ENCODE measurements around the gene TANGO2.

Gene TANGO2

GRCh38 chr22:19998991-19999820 lies 21.7 kb upstream of the TANGO2 start:
- H3K4me1 ChIP-seq (ENCODE audit: insufficient read depth, insufficient read length): peaks cover 25% of the 10 kb centered on the region
- TF ChIP-seq YY1 (IDR thresholded peaks at IDR 0.05; ENCODE audit: insufficient read depth, insufficient read length): no peak
- TF ChIP-seq SUZ12 (IDR thresholded peaks at IDR 0.05; ENCODE audit: extremely low read depth, insufficient read depth, insufficient read length): no peak
- TF ChIP-seq ZNF274 (IDR thresholded peaks at IDR 0.05; ENCODE audit: low read depth, low read length): no peak
- H3K9me3 ChIP-seq (ENCODE audit: insufficient read depth, low read length): peaks cover 13% of the 10 kb centered on the region
- H3K9ac ChIP-seq (ENCODE audit: insufficient read length, low read depth): no peak overlapping the region
- H3K36me3 ChIP-seq (ENCODE audit: insufficient read depth, insufficient read length, low read length): no peaks in the 10 kb centered on the region
- H3K4me3 ChIP-seq (ENCODE audit: insufficient read length, low read depth): no peak overlapping the region
- H3K27me3 ChIP-seq (ENCODE audit: insufficient read depth, insufficient read length): no peaks in the 10 kb centered on the region
- no peak for DNase-seq (ENCODE audit: low read depth, low spot score)

- Histone ChIP-seq H3K36me3 (ENCODE audit: insufficient read depth, insufficient read length, low read length) (no peaks in the 10 kb centered on the region), H3K9me3 (ENCODE audit: insufficient read depth, low read length) (peaks cover 20% of the 10 kb centered on the region), H3K4me3 (ENCODE audit: insufficient read length, low read depth) (no peak overlapping the region), H3K9ac (ENCODE audit: insufficient read length, low read depth) (no peak overlapping the region), H3K4me1 (ENCODE audit: insufficient read depth, insufficient read length) (peaks cover 25% of the 10 kb centered on the region), H3K27me3 (ENCODE audit: insufficient read depth, insufficient read length) (no peaks in the 10 kb centered on the region)
- TF ChIP-seq SUZ12 (IDR thresholded peaks at IDR 0.05; ENCODE audit: extremely low read depth, insufficient read depth, insufficient read length): no peak
- no peak for TF ChIP-seq YY1 (IDR thresholded peaks at IDR 0.05; ENCODE audit: insufficient read depth, insufficient read length)
- TF ChIP-seq ZNF274 (IDR thresholded peaks at IDR 0.05; ENCODE audit: low read depth, low read length): no peak
- peak; percentile 52 for DNase-seq (ENCODE audit: low read depth, low spot score)
Observed at GRCh38 chr22:20000246-20001081, 20.4 kb upstream of the TANGO2 start.

DNA sequence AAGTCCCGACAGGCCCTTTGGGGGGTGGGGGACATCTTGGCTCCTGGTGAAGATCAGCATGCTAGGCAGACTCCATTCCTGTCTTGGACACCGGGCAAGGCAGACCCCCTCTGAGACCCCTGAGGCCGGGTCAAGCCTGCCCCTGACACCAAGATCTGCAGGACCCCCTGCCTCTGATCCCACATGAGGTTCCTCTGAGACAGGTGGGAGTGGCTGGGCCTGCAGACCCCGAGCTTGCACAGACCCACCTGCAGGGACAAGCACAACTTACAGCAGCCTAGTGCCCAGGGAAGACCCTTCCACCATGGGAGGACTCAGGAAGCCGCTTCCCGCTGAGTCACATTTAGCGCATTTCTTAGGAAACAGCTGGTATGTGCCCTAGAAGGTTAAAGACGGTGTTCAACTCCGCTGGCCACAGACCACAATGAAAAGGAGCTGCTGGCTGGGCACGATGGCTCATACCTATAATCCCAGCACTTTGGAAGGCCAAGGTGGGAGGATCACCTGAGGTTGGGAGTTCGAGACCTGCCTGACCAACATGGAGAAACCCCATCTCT lies 19.8 kb upstream of the TANGO2 start:
- H3K4me1 ChIP-seq (ENCODE audit: insufficient read depth, insufficient read length): peaks cover 25% of the 10 kb centered on the region
- no peaks in the 10 kb centered on the region for H3K36me3 ChIP-seq (ENCODE audit: insufficient read depth, insufficient read length, low read length)
- DNase-seq (ENCODE audit: low read depth, low spot score): no peak
- TF ChIP-seq ZNF274 (IDR thresholded peaks at IDR 0.05; ENCODE audit: low read depth, low read length) (no peak), SUZ12 (IDR thresholded peaks at IDR 0.05; ENCODE audit: extremely low read depth, insufficient read depth, insufficient read length) (no peak), YY1 (IDR thresholded peaks at IDR 0.05; ENCODE audit: insufficient read depth, insufficient read length) (no peak)
- H3K9me3 ChIP-seq (ENCODE audit: insufficient read depth, low read length): peaks cover 20% of the 10 kb centered on the region
- no peak overlapping the region for H3K9ac ChIP-seq (ENCODE audit: insufficient read length, low read depth)
- no peaks in the 10 kb centered on the region for H3K27me3 ChIP-seq (ENCODE audit: insufficient read depth, insufficient read length)
- no peak overlapping the region for H3K4me3 ChIP-seq (ENCODE audit: insufficient read length, low read depth)

DNA sequence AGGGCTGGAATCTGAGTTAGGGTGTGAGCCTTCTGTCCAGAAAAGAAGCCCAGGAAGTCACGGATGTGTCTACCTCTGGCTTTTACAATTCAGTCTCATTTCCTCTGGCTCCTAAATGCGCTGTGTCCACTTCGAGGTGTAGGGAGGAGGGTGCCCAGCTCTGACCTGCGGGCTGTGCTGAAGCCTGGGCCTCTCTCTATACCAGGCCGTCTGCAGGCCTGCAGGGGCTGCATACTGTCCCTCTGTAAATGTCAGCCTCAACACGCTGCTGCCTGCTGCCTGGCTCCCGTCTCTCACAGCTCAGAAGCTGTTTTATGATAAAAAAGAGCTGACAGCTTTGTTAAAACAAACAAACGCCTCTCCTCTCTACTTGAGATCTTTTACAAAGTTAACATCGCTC lies 18.8 kb upstream of the TANGO2 start:
- Histone ChIP-seq H3K36me3 (ENCODE audit: insufficient read depth, insufficient read length, low read length) (no peaks in the 10 kb centered on the region), H3K9ac (ENCODE audit: insufficient read length, low read depth) (peak overlapping the region; percentile 24), H3K4me1 (ENCODE audit: insufficient read depth, insufficient read length) (peaks cover 25% of the 10 kb centered on the region), H3K27me3 (ENCODE audit: insufficient read depth, insufficient read length) (no peaks in the 10 kb centered on the region), H3K4me3 (ENCODE audit: insufficient read length, low read depth) (no peak overlapping the region), H3K9me3 (ENCODE audit: insufficient read depth, low read length) (peaks cover 20% of the 10 kb centered on the region)
- TF ChIP-seq YY1 (IDR thresholded peaks at IDR 0.05; ENCODE audit: insufficient read depth, insufficient read length) (no peak), ZNF274 (IDR thresholded peaks at IDR 0.05; ENCODE audit: low read depth, low read length) (no peak), SUZ12 (IDR thresholded peaks at IDR 0.05; ENCODE audit: extremely low read depth, insufficient read depth, insufficient read length) (no peak)
- DNase-seq (ENCODE audit: low read depth, low spot score): no peak

GRCh38 chr22:20002636-20003035 lies 18.3 kb upstream of the TANGO2 start:
- Histone ChIP-seq H3K27me3 (ENCODE audit: insufficient read depth, insufficient read length) (no peaks in the 10 kb centered on the region), H3K36me3 (ENCODE audit: insufficient read depth, insufficient read length, low read length) (no peaks in the 10 kb centered on the region), H3K4me1 (ENCODE audit: insufficient read depth, insufficient read length) (peaks cover 25% of the 10 kb centered on the region), H3K9me3 (ENCODE audit: insufficient read depth, low read length) (peaks cover 20% of the 10 kb centered on the region), H3K9ac (ENCODE audit: insufficient read length, low read depth) (no peak overlapping the region), H3K4me3 (ENCODE audit: insufficient read length, low read depth) (no peak overlapping the region)
- TF ChIP-seq SUZ12 (IDR thresholded peaks at IDR 0.05; ENCODE audit: extremely low read depth, insufficient read depth, insufficient read length) (no peak), YY1 (IDR thresholded peaks at IDR 0.05; ENCODE audit: insufficient read depth, insufficient read length) (no peak), ZNF274 (IDR thresholded peaks at IDR 0.05; ENCODE audit: low read depth, low read length) (no peak)
- no peak for DNase-seq (ENCODE audit: low read depth, low spot score)

DNA sequence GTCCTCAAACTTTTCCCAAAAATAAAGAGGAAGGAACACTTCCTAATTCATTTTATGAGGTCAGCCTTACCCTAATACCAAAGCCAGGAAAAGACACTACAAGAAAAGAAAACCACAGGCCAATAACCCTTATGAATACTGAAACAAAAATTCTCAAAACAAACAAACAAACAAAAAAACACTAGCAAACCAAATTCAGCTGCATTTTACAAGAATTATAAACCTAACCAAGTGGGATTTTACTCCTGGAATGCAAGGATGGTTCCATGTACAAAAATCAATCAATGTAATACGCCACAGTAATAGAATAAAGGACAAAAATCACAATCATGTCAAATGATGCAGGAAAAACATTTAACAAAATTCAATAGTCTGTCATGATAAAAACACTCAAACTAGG lies 17.6 kb upstream of the TANGO2 start:
- H3K9ac ChIP-seq (ENCODE audit: insufficient read length, low read depth): no peak overlapping the region
- H3K36me3 ChIP-seq (ENCODE audit: insufficient read depth, insufficient read length, low read length): no peaks in the 10 kb centered on the region
- TF ChIP-seq SUZ12 (IDR thresholded peaks at IDR 0.05; ENCODE audit: extremely low read depth, insufficient read depth, insufficient read length) (no peak), ZNF274 (IDR thresholded peaks at IDR 0.05; ENCODE audit: low read depth, low read length) (no peak), YY1 (IDR thresholded peaks at IDR 0.05; ENCODE audit: insufficient read depth, insufficient read length) (no peak)
- peaks cover 23% of the 10 kb centered on the region for H3K4me1 ChIP-seq (ENCODE audit: insufficient read depth, insufficient read length)
- H3K4me3 ChIP-seq (ENCODE audit: insufficient read length, low read depth): no peak overlapping the region
- DNase-seq (ENCODE audit: low read depth, low spot score): no peak
- no peaks in the 10 kb centered on the region for H3K27me3 ChIP-seq (ENCODE audit: insufficient read depth, insufficient read length)
- H3K9me3 ChIP-seq (ENCODE audit: insufficient read depth, low read length): peaks cover 20% of the 10 kb centered on the region

- no peaks in the 10 kb centered on the region for H3K36me3 ChIP-seq (ENCODE audit: insufficient read depth, insufficient read length, low read length)
- H3K9ac ChIP-seq (ENCODE audit: insufficient read length, low read depth): no peak overlapping the region
- H3K27me3 ChIP-seq (ENCODE audit: insufficient read depth, insufficient read length): no peaks in the 10 kb centered on the region
- H3K4me1 ChIP-seq (ENCODE audit: insufficient read depth, insufficient read length): peaks cover 19% of the 10 kb centered on the region
- H3K9me3 ChIP-seq (ENCODE audit: insufficient read depth, low read length): peaks cover 20% of the 10 kb centered on the region
- DNase-seq (ENCODE audit: low read depth, low spot score): no peak
- TF ChIP-seq YY1 (IDR thresholded peaks at IDR 0.05; ENCODE audit: insufficient read depth, insufficient read length) (no peak), ZNF274 (IDR thresholded peaks at IDR 0.05; ENCODE audit: low read depth, low read length) (no peak), SUZ12 (IDR thresholded peaks at IDR 0.05; ENCODE audit: extremely low read depth, insufficient read depth, insufficient read length) (no peak)
- H3K4me3 ChIP-seq (ENCODE audit: insufficient read length, low read depth): no peak overlapping the region
Observed at GRCh38 chr22:20004464-20004863, 16.4 kb upstream of the TANGO2 start.
